Measurements from ENCODE around the gene SUSD4. TPM values are rescaled to one million over a fixed set of nuclear protein-coding genes. Genes with fewer than 3 reads are reported as not detected.

The SUSD4 gene
- total RNA-seq, 2 experiments from 2014 or later = not detected

GRCh38 chr1:223331929-223332328 is 32.0 kb downstream of the SUSD4 start:
- POLR2A ChIA-PET = no interaction called here
- CTCF ChIA-PET = no interaction called here

- CTCF ChIA-PET = no interaction called here
These were observed 32.7 kb downstream of the SUSD4 start for GRCh38 chr1:223331301-223331700.

DNA sequence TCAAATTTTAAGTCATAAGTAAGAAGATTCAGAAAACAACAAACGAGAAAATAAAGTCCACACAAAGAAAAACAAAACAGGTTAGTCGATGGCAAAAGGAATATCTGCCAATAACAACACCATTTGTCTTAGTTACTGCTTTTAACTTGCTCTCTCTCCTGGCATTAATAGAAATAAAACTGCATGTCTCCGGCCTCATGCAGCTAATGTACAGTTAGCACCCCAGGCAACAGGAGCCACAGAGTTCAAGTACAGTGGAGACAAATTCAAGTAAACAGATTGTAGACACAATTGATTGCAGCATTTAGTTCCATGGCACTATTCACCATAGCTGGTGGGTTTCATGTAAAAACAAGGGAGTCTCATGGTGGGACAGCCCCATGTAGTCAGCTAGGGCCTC is 33.5 kb downstream of the SUSD4 start:
- ChIA-PET CTCF (no interaction called here), POLR2A (no interaction called here)

More at GRCh38 chr1:223331301-223331700, 32.7 kb downstream of the SUSD4 start:
- POLR2A ChIA-PET = no interaction called here

- CTCF ChIA-PET = no interaction called here
- POLR2A ChIA-PET = no interaction called here
These were observed 34.1 kb downstream of the SUSD4 start for GRCh38 chr1:223329664-223330415.

GRCh38 chr1:223329252-223329651 is 34.7 kb downstream of the SUSD4 start:
- CTCF ChIA-PET = no interaction called here
- POLR2A ChIA-PET = no interaction called here

DNA sequence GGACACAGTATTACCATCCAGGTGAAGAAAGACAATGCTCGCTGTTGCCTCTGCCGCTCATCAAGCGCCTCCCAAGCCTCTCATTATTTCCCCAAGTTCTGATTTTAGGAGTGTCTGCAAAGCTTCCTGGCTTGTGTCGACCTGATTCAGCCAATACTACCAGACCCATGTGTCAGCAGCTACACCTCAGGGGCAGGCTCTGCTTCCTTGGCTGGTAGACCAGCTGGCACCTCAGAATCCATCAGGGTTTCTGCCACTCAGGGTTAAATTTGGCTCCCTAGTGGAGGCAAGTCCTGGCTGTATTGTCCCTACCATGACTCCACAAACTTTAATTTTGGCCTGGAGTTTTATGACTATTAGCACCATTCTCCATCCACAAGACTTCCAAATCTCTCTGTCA is 35.4 kb downstream of the SUSD4 start:
- POLR2A ChIA-PET = no interaction called here
- CTCF ChIA-PET = no interaction called here

DNA sequence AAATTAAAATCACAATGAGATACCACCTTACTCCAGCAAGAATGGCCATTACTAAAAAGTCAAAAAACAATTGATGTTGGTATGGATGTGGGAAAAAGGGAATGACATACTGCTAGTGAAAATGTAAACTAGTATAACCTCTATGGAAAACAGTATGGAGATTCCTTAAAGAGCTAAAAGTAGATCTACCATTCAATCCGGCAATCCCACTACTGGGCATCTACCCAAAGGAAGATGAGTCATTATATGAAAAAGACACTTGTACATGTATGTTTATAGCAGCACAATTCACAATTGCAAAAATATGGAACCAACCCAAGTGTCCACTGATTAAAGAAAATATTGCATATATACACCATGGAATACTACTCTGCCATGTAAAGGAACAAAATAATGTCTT is 37.2 kb downstream of the SUSD4 start:
- CTCF ChIA-PET = no interaction called here

GRCh38 chr1:223323491-223324484 is 40.2 kb downstream of the SUSD4 start:
- CTCF ChIA-PET = no interaction called here
- POLR2A ChIA-PET = no interaction called here

More for the DNA sequence above, 37.2 kb downstream of the SUSD4 start:
- POLR2A ChIA-PET = no interaction called here

- CTCF ChIA-PET = no interaction called here
- POLR2A ChIA-PET = no interaction called here
These were observed 41.1 kb downstream of the SUSD4 start for GRCh38 chr1:223322868-223323267.

DNA sequence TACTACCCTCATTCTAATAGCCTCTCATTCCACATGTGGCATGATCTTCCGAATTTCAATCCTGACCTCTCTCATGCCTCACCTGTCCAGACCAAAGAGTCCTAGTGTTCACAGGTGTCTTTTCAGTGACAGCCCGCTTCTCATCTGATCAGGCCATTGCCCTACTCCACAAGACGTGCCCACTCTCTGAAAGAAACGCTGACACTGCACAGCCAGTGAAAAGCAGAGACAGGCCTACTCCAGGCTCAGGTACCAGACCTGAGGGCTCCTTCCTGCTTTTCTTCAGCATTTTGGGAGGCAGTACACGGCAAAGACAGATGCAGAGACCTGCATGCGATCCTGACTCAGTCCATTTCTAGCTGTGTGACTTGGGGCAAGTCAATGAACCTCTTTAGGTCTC is 43.0 kb downstream of the SUSD4 start:
- CTCF ChIA-PET = no interaction called here
- POLR2A ChIA-PET = no interaction called here

DNA sequence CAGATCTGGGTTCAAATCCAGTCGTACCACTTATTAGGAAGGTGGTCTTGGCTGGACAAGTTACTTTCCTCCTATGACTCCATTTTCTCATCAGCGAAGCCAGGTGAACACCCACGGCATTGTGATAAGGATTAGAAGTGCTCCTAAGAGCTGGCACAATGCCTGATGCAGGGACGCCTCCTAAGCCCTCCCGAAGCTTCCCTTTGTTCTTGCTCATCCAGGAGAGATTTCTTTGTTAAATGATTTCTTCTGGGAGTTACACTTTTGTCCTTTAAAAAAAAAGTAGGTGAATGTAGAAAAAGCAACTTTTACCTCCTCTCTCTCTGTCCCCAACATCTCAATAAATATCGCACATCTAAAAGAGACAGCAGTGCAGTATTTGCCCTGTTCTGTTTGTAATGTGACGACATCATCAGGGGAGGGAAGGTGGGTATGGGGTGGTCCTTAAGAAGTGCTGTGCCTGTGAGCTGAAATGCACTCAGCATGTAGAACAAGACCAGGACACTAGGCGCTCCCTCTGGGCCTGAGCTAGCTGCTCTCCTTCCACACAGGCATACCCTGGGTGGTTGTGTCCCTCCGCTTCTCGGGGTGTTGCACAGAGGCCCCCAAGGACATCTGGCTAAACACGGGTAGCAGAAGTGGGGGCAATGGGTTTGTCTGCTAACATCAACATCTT is 43.9 kb downstream of the SUSD4 start:
- POLR2A ChIA-PET = no interaction called here

DNA sequence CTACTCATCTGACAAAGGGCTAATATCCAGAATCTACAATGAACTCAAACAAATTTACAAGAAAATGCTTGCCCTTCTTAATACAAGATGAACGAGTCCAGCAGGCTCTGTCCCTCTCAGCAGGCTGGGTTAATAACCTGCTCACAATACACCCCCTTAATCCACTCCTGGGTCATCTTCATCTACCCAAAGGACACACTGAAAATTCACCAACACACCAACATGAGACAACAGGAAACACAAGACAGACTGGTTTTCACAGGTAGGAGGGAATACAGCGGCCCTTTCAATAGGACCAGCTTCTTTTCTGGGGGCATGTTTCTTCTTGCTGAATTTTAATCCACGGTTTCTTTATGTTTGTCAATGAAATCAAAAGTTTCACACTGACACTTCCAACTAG is 44.6 kb downstream of the SUSD4 start:
- ChIA-PET POLR2A (no interaction called here), CTCF (no interaction called here)

More for the DNA sequence above, 43.9 kb downstream of the SUSD4 start:
- CTCF ChIA-PET = no interaction called here

DNA sequence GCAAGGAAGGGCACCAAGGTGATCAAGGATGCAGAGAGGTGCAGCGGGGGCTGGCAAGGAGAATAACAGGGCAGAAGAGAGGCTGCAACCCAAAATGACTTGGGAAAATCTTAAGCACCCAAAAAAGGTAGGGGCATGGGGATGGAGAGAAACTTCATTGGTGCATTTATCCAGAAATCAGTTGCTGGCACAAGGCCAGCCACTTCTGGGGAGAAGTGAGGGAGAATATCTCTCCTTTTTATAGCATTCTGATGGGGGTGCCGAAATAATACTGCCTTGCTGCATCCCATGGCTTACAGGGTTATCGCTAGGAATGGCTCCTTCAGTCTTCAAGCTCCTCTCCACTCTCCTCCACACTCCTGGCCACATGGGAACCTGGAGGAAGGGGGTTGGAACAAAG is 47.9 kb downstream of the SUSD4 start:
- ChIA-PET POLR2A (no interaction called here), CTCF (no interaction called here)

GRCh38 chr1:223315665-223316064 is 48.3 kb downstream of the SUSD4 start:
- CTCF ChIA-PET = no interaction called here

GRCh38 chr1:223313415-223313754 is 50.6 kb downstream of the SUSD4 start:
- CTCF ChIA-PET = no interaction called here
- POLR2A ChIA-PET = no interaction called here

More at GRCh38 chr1:223315665-223316064, 48.3 kb downstream of the SUSD4 start:
- POLR2A ChIA-PET = no interaction called here

- CTCF ChIA-PET = no interaction called here
- POLR2A ChIA-PET = no interaction called here
These were observed 51.1 kb downstream of the SUSD4 start for GRCh38 chr1:223312705-223313414.

GRCh38 chr1:223312273-223312672 is 51.7 kb downstream of the SUSD4 start:
- CTCF ChIA-PET = no interaction called here
- POLR2A ChIA-PET = no interaction called here

- POLR2A ChIA-PET = no interaction called here
- CTCF ChIA-PET = no interaction called here
These were observed 52.1 kb downstream of the SUSD4 start for GRCh38 chr1:223311826-223312225.

GRCh38 chr1:223308136-223308535 is 55.8 kb downstream of the SUSD4 start:
- POLR2A ChIA-PET = no interaction called here
- CTCF ChIA-PET = no interaction called here

- CTCF ChIA-PET = no interaction called here
- POLR2A ChIA-PET = no interaction called here
These were observed 56.4 kb downstream of the SUSD4 start for GRCh38 chr1:223307544-223307943.
